HEK293 (cell line): Measurements from ENCODE around the gene WAS.

ENCODE experiments used
- CTCF ChIA-PET: fragments of 350-600 bp; formaldehyde crosslinking; extraction: SDS; loops from one replicate; lab custom pipeline; 2021; ENCODE audit warnings: antibody characterized with exemption; lab: Yijun Ruan, JAX
- POLR2A ChIA-PET: fragments of 300-600 bp; formaldehyde crosslinking; extraction: SDS; loops from one replicate; lab custom pipeline; 2020; ENCODE audit warnings: antibody characterized with exemption, inconsistent platforms; lab: Yijun Ruan, JAX
- H3K27ac ChIP-seq: fragments of 200-500 bp; sonication (Bioruptor generic); 2 replicates; pipeline ENCODE4 v1.5.1; 2014; ENCODE audit warnings: low read depth, low read length, control low read depth, inconsistent platforms; ENCODE audit errors: extremely low read depth
- H3K36me3 ChIP-seq, 2 experiments: fragments of 200-500 bp in 1 of 2; sonication (Bioruptor generic) in 1 of 2; 1 replicate in 1 of 2; 2 replicates in 1 of 2; pipeline ENCODE4 v1.5.1; 2014 to 2017; ENCODE audit warnings: inconsistent platforms in 2 of 2, low read length in 2 of 2; ENCODE audit not compliant: control insufficient read depth in 2 of 2, insufficient read depth in 1 of 2
- H3K4me1 ChIP-seq: fragments of 200-500 bp; sonication (Bioruptor generic); 2 replicates; pipeline ENCODE4 v1.5.1; 2014; ENCODE audit warnings: mild to moderate bottlenecking, low read length, inconsistent platforms; ENCODE audit not compliant: control insufficient read depth, insufficient read depth
- H3K4me3 ChIP-seq: 2 replicates; pipeline ENCODE4 v1.5.1; 2011; ENCODE audit warnings: low read depth, mild to moderate bottlenecking, control low read depth, low read length, moderate library complexity
- H3K9me3 ChIP-seq: fragments of 200-500 bp; sonication (Bioruptor generic); 2 replicates; pipeline ENCODE4 v1.5.1; 2014; ENCODE audit warnings: low read depth, low read length, inconsistent platforms; ENCODE audit not compliant: control insufficient read depth, insufficient read depth
- GFI1B ChIP-seq: fragments of 450-650 bp; formaldehyde crosslinking; IDR thresholded peaks from 2 replicates; pipeline ENCODE4 v1.5.1; 2016; ENCODE audit warnings: missing biosample characterization, missing genetic modification characterization
- KLF8 ChIP-seq: fragments of 450-650 bp; formaldehyde crosslinking; IDR thresholded peaks from 2 replicates; pipeline ENCODE4 v1.5.1; 2016; ENCODE audit warnings: missing biosample characterization, missing genetic modification characterization
- MEIS1 ChIP-seq: sonication (generic); formaldehyde crosslinking; IDR thresholded peaks from 2 replicates; pipeline ENCODE4 v1.8.1; 2022; ENCODE audit warnings: missing genetic modification reagents, mild to moderate bottlenecking, borderline replicate concordance
- OVOL3 ChIP-seq: fragments of 450-650 bp; formaldehyde crosslinking; IDR thresholded peaks from 2 replicates; pipeline ENCODE4 v1.5.1; 2016; ENCODE audit warnings: missing biosample characterization, missing genetic modification characterization
- RBAK ChIP-seq: fragments of 450-650 bp; formaldehyde crosslinking; IDR thresholded peaks from 2 replicates; pipeline ENCODE4 v1.5.1; 2016; ENCODE audit warnings: missing biosample characterization, missing genetic modification characterization
- TRIM28 ChIP-seq: IDR thresholded peaks from 2 replicates; pipeline ENCODE4 v1.6.1; 2011; ENCODE audit warnings: low read length, control low read depth, borderline replicate concordance
- ZBTB7A ChIP-seq: fragments of 450-650 bp; formaldehyde crosslinking; IDR thresholded peaks from 2 replicates; pipeline ENCODE4 v1.5.1; 2016; ENCODE audit warnings: low read depth, missing biosample characterization, missing genetic modification characterization
- ZFP37 ChIP-seq: fragments of 450-650 bp; formaldehyde crosslinking; IDR thresholded peaks from 2 replicates; pipeline ENCODE4 v1.5.1; 2016; ENCODE audit warnings: missing biosample characterization, missing genetic modification characterization
- ZNF223 ChIP-seq: fragments of 450-650 bp; formaldehyde crosslinking; IDR thresholded peaks from 2 replicates; pipeline ENCODE4 v1.5.1; 2016; ENCODE audit warnings: missing biosample characterization, missing genetic modification characterization
- ZNF324 ChIP-seq: fragments of 450-650 bp; formaldehyde crosslinking; IDR thresholded peaks from 2 replicates; pipeline ENCODE4 v1.5.1; 2016; ENCODE audit warnings: missing biosample characterization, missing genetic modification characterization
- ZNF335 ChIP-seq: fragments of 450-650 bp; formaldehyde crosslinking; conservative IDR thresholded peaks from 2 replicates; pipeline ENCODE4 v1.5.1; 2016; ENCODE audit warnings: missing biosample characterization, missing genetic modification characterization
- ZNF366 ChIP-seq: fragments of 450-650 bp; formaldehyde crosslinking; conservative IDR thresholded peaks from 2 replicates; pipeline ENCODE4 v1.5.1; 2016; ENCODE audit warnings: missing biosample characterization, missing genetic modification characterization
- ZNF529 ChIP-seq: fragments of 450-650 bp; formaldehyde crosslinking; IDR thresholded peaks from 2 replicates; pipeline ENCODE4 v1.5.1; 2017; ENCODE audit warnings: missing genetic modification characterization, missing biosample characterization; ENCODE audit not compliant: insufficient replicate concordance
- ZNF555 ChIP-seq: fragments of 450-650 bp; formaldehyde crosslinking; conservative IDR thresholded peaks from 2 replicates; pipeline ENCODE4 v1.5.1; 2017; ENCODE audit warnings: missing biosample characterization, mild to moderate bottlenecking, missing genetic modification characterization, inconsistent platforms
- ZNF600 ChIP-seq: fragments of 450-650 bp; formaldehyde crosslinking; IDR thresholded peaks from 2 replicates; pipeline ENCODE4 v1.5.1; 2016; ENCODE audit warnings: missing biosample characterization, missing genetic modification characterization
- ZNF837 ChIP-seq: fragments of 450-650 bp; formaldehyde crosslinking; IDR thresholded peaks from 2 replicates; pipeline ENCODE4 v1.5.1; 2016; ENCODE audit warnings: missing biosample characterization, missing genetic modification characterization
- TF ChIP-seq, protein P1 (sequence below): fragments of 450-650 bp; formaldehyde crosslinking; IDR thresholded peaks from 2 replicates; pipeline ENCODE4 v1.5.1; 2016; ENCODE audit warnings: missing biosample characterization, missing genetic modification characterization
- TF ChIP-seq, protein P2 (sequence below): fragments of 450-650 bp; formaldehyde crosslinking; IDR thresholded peaks from 2 replicates; pipeline ENCODE4 v1.5.1; 2016; ENCODE audit warnings: missing biosample characterization, missing genetic modification characterization
- TF ChIP-seq, protein P3 (sequence below): sonication (generic); formaldehyde crosslinking; IDR thresholded peaks from 2 replicates; pipeline ENCODE4 v1.8.1; 2022; ENCODE audit warnings: mild to moderate bottlenecking, moderate library complexity, missing genetic modification reagents
- TF ChIP-seq, protein P4 (sequence below): fragments of 450-650 bp; formaldehyde crosslinking; IDR thresholded peaks from 2 replicates; pipeline ENCODE4 v1.5.1; 2016; ENCODE audit warnings: missing biosample characterization, missing genetic modification characterization
- TF ChIP-seq, protein P5 (sequence below): fragments of 450-650 bp; formaldehyde crosslinking; IDR thresholded peaks from 2 replicates; pipeline ENCODE4 v1.5.1; 2016; ENCODE audit warnings: missing biosample characterization, missing genetic modification characterization

Gene WAS

DNA sequence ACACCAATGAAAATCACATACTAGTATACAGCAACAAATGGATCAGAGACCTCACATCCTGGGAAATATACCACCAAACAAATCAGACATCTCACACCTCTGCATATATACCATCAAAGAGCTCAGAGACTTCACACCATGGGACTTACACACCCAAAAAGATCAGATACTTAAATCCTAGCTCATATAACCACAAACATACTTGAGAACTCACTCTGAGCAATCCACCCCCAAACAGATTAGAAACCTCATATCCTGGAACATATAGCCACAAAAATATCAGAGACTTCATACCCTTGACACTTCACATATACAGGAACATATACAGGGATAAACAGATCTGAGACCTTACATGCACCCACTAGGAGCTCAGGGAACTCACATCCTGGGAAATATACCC lies 45.1 kb downstream of the WAS start (continued):
- TF ChIP-seq, protein P1, sequence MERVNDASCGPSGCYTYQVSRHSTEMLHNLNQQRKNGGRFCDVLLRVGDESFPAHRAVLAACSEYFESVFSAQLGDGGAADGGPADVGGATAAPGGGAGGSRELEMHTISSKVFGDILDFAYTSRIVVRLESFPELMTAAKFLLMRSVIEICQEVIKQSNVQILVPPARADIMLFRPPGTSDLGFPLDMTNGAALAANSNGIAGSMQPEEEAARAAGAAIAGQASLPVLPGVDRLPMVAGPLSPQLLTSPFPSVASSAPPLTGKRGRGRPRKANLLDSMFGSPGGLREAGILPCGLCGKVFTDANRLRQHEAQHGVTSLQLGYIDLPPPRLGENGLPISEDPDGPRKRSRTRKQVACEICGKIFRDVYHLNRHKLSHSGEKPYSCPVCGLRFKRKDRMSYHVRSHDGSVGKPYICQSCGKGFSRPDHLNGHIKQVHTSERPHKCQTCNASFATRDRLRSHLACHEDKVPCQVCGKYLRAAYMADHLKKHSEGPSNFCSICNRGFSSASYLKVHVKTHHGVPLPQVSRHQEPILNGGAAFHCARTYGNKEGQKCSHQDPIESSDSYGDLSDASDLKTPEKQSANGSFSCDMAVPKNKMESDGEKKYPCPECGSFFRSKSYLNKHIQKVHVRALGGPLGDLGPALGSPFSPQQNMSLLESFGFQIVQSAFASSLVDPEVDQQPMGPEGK (tag by site-specific recombination) = no peak
- TF ChIP-seq ZBTB7A (no peak), MEIS1 (no peak), KLF8 (tag by site-specific recombination) (no peak), TRIM28 (no peak), OVOL3 (no peak)
- TF ChIP-seq, protein P2, sequence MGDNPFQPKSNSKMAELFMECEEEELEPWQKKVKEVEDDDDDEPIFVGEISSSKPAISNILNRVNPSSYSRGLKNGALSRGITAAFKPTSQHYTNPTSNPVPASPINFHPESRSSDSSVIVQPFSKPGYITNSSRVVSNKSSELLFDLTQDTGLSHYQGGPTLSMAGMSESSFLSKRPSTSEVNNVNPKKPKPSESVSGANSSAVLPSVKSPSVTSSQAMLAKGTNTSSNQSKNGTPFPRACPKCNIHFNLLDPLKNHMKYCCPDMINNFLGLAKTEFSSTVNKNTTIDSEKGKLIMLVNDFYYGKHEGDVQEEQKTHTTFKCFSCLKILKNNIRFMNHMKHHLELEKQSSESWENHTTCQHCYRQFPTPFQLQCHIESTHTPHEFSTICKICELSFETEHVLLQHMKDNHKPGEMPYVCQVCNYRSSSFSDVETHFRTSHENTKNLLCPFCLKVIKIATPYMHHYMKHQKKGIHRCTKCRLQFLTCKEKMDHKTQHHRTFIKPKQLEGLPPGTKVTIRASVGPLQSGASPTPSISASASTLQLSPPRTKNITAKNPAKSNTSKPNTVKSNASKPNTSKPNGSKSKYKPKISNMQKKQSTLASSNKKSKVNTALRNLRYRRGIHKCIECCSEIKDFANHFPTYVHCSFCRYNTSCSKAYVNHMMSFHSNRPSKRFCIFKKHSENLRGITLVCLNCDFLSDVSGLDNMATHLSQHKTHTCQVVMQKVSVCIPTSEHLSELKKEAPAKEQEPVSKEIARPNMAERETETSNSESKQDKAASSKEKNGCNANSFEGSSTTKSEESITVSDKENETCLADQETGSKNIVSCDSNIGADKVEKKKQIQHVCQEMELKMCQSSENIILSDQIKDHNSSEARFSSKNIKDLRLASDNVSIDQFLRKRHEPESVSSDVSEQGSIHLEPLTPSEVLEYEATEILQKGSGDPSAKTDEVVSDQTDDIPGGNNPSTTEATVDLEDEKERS (tag by site-specific recombination) = no peak
- TF ChIP-seq, protein P3, sequence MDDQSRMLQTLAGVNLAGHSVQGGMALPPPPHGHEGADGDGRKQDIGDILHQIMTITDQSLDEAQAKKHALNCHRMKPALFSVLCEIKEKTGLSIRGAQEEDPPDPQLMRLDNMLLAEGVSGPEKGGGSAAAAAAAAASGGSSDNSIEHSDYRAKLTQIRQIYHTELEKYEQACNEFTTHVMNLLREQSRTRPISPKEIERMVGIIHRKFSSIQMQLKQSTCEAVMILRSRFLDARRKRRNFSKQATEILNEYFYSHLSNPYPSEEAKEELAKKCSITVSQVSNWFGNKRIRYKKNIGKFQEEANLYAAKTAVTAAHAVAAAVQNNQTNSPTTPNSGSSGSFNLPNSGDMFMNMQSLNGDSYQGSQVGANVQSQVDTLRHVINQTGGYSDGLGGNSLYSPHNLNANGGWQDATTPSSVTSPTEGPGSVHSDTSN = no peak
- TF ChIP-seq, protein P4, sequence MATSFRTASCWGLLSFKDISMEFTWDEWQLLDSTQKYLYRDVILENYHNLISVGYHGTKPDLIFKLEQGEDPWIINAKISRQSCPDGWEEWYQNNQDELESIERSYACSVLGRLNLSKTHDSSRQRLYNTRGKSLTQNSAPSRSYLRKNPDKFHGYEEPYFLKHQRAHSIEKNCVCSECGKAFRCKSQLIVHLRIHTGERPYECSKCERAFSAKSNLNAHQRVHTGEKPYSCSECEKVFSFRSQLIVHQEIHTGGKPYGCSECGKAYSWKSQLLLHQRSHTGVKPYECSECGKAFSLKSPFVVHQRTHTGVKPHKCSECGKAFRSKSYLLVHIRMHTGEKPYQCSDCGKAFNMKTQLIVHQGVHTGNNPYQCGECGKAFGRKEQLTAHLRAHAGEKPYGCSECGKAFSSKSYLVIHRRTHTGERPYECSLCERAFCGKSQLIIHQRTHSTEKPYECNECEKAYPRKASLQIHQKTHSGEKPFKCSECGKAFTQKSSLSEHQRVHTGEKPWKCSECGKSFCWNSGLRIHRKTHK = no peak

DNA sequence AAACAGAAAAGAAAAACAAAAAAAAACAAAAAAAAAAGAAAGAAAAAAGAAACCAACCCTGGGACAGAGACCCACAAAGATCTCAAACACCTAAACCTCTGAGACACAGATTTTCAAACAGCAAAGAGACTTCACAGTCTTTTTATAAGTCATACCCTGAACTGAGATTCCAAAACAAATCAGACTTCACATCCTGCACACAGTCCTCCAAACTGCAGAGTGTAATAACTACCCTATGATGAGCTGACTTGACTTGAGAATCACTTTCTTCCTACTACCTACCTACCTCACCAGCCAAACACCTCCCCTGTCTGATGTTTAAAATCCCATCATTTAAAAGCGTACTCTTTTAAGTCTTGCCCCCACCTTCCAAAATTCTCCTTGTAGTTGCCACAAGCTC lies 52.7 kb downstream of the WAS start:
- ChIA-PET POLR2A (interaction anchor here (1.5 to 2.0 kb wide), 4 partner anchors 12 to 65 kb away, joined by 4 to 16 read pairs (median 10); partner anchors contain the start of genes HDAC6 and SUV39H1), CTCF (interaction anchor here (0.6 to 1.1 kb wide), 2 partner anchors 88 to 180 kb away, joined by 3 to 6 read pairs; no protein-coding TSS in a partner anchor)
- H3K4me3 ChIP-seq = peak overlapping the region; percentile 45
- TF ChIP-seq ZFP37 (tag by site-specific recombination) = no peak
- TF ChIP-seq ZNF223 (tag by site-specific recombination) = no peak
- no peak for TF ChIP-seq ZNF837 (tag by site-specific recombination)
- peak; percentile 71 for TF ChIP-seq ZNF600 (tag by site-specific recombination)
- TF ChIP-seq GFI1B = no peak
- TF ChIP-seq ZNF555 (tag by site-specific recombination) = no peak
- peak; percentile 14; the same call in 1 of the 2 replicates for TF ChIP-seq ZNF335 (tag by site-specific recombination)
- TF ChIP-seq RBAK = no peak
- peak overlapping the region; percentile 86; the same call in 1 of the 2 replicates for H3K27ac ChIP-seq
- peaks cover 0 to 4% of the 10 kb centered on the region in 2 experiments; a peak in 2 of 3 replicates for H3K36me3 ChIP-seq
- no peaks in the 10 kb centered on the region for H3K4me1 ChIP-seq
- no peaks in the 10 kb centered on the region for H3K9me3 ChIP-seq

DNA sequence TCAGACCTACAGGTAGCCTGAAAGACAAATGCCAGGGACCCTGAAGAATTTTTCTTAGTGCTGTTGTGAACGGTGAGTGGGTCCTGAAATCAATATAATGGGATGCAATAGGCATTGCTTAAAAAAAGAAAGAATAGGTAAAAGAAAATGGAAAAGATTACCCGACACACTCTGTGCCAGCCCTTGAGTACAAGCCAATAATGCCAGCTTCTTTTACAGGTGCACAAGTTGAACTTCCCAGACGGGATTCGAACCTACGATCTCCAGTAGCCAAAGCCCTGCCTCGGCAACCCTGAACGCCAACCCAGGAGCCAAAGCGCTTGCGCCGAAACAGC lies 53.2 kb downstream of the WAS start:
- Histone ChIP-seq H3K4me3 (peak overlapping the region; percentile 45), H3K36me3 (peaks cover 0 to 4% of the 10 kb centered on the region in 2 experiments; a peak in 2 of 3 replicates), H3K4me1 (no peaks in the 10 kb centered on the region), H3K27ac (peak overlapping the region; percentile 86; the same call in 1 of the 2 replicates), H3K9me3 (no peaks in the 10 kb centered on the region)
- CTCF ChIA-PET = interaction anchor here (0.6 to 1.1 kb wide), 2 partner anchors 141 to 180 kb away, joined by 3 read pairs; no protein-coding TSS in a partner anchor
- no peak for TF ChIP-seq ZNF366 (tag by site-specific recombination)
- no peak for TF ChIP-seq ZNF529 (tag by site-specific recombination)
- TF ChIP-seq ZNF324 (tag by site-specific recombination) = peak; percentile 19; the same call in 1 of the 2 replicates
- peak; percentile 49 for TF ChIP-seq ZNF335 (tag by site-specific recombination)
- TF ChIP-seq, protein P5, sequence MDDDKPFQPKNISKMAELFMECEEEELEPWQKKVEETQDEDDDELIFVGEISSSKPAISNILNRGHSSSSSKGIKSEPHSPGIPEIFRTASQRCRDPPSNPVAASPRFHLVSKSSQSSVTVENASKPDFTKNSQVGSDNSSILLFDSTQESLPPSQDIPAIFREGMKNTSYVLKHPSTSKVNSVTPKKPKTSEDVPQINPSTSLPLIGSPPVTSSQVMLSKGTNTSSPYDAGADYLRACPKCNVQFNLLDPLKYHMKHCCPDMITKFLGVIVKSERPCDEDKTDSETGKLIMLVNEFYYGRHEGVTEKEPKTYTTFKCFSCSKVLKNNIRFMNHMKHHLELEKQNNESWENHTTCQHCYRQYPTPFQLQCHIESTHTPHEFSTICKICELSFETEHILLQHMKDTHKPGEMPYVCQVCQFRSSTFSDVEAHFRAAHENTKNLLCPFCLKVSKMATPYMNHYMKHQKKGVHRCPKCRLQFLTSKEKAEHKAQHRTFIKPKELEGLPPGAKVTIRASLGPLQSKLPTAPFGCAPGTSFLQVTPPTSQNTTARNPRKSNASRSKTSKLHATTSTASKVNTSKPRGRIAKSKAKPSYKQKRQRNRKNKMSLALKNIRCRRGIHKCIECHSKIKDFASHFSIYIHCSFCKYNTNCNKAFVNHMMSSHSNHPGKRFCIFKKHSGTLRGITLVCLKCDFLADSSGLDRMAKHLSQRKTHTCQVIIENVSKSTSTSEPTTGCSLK = no peak
- POLR2A ChIA-PET = interaction anchor here (0.7 to 2.0 kb wide), 20 partner anchors 8 to 532 kb away, joined by 3 to 16 read pairs (median 4); partner anchors contain the start of genes HDAC6, OTUD5, PCSK1N and PQBP1
